H9 (cell line): Measurements from ENCODE around the gene NAA15. TPM values are rescaled to one million over a fixed set of nuclear protein-coding genes. Genes with fewer than 3 reads are reported as not detected.

ENCODE experiments used
- DNase-seq: peaks from one replicate; pipeline ENCODE4 v3.0.0-alpha.2; 2017
- H2AFZ ChIP-seq: one replicate; pipeline ENCODE4 v1.6.1; 2013; ENCODE audit warnings: mild to moderate bottlenecking, low read length, control low read depth, moderate library complexity
- H2AK5ac ChIP-seq: 2 replicates; pipeline ENCODE4 v1.6.1; 2013; ENCODE audit warnings: low read length, control low read depth, mixed read lengths; ENCODE audit not compliant: insufficient read length
- H2BK120ac ChIP-seq: one replicate; pipeline ENCODE4 v1.6.1; 2013; ENCODE audit warnings: low read depth, mild to moderate bottlenecking, low read length, control low read depth, inconsistent platforms; ENCODE audit not compliant: poor library complexity, severe bottlenecking
- H2BK12ac ChIP-seq: 2 replicates; pipeline ENCODE4 v1.6.1; 2013; ENCODE audit warnings: low read length, control low read depth, mixed read lengths, low read depth; ENCODE audit not compliant: insufficient read length
- H2BK15ac ChIP-seq: 2 replicates; pipeline ENCODE4 v1.6.1; 2013; ENCODE audit warnings: low read depth, low read length, control low read depth
- H2BK20ac ChIP-seq: one replicate; pipeline ENCODE4 v1.6.1; 2013; ENCODE audit warnings: low read depth, mild to moderate bottlenecking, low read length, control low read depth, inconsistent platforms; ENCODE audit not compliant: poor library complexity, severe bottlenecking
- H2BK5ac ChIP-seq: 2 replicates; pipeline ENCODE4 v1.6.1; 2013; ENCODE audit warnings: low read length, control low read depth, mixed read lengths; ENCODE audit not compliant: insufficient read length
- H3K14ac ChIP-seq: 2 replicates; pipeline ENCODE4 v1.6.1; 2013; ENCODE audit warnings: low read length, control low read depth; ENCODE audit not compliant: insufficient read depth
- H3K18ac ChIP-seq: 2 replicates; pipeline ENCODE4 v1.6.1; 2013; ENCODE audit warnings: low read depth, mild to moderate bottlenecking, mixed read lengths, low read length, control low read depth; ENCODE audit not compliant: insufficient read length
- H3K23ac ChIP-seq: 2 replicates; pipeline ENCODE4 v1.6.1; 2013; ENCODE audit warnings: low read length, control low read depth, mixed read lengths, low read depth; ENCODE audit not compliant: insufficient read length
- H3K23me2 ChIP-seq: 2 replicates; pipeline ENCODE4 v1.6.1; 2013; ENCODE audit warnings: low read depth, mild to moderate bottlenecking, mixed read lengths, low read length, control low read depth; ENCODE audit not compliant: insufficient read length, poor library complexity, severe bottlenecking
- H3K27ac ChIP-seq: 2 replicates; pipeline ENCODE4 v1.5.1; 2013; ENCODE audit warnings: low read length, control low read depth, mixed read lengths, low read depth; ENCODE audit not compliant: insufficient read length
- H3K27me3 ChIP-seq: 2 replicates; pipeline ENCODE4 v1.6.1; 2013; ENCODE audit warnings: low read length, control low read depth, inconsistent platforms; ENCODE audit not compliant: insufficient read depth
- H3K4ac ChIP-seq: 2 replicates; pipeline ENCODE4 v1.6.1; 2013; ENCODE audit warnings: low read depth, mild to moderate bottlenecking, control low read depth, inconsistent platforms, low read length, moderate library complexity
- H3K4me1 ChIP-seq: 2 replicates; pipeline ENCODE4 v1.6.1; 2013; ENCODE audit warnings: low read length, control low read depth, inconsistent platforms; ENCODE audit not compliant: insufficient read depth
- H3K4me2 ChIP-seq: 2 replicates; pipeline ENCODE4 v1.6.1; 2013; ENCODE audit warnings: low read length, control low read depth, mixed read lengths; ENCODE audit not compliant: insufficient read length, insufficient read depth
- H3K56ac ChIP-seq: 2 replicates; pipeline ENCODE4 v1.6.1; 2013; ENCODE audit warnings: low read depth, mild to moderate bottlenecking, mixed read lengths, low read length, control low read depth; ENCODE audit not compliant: insufficient read length
- H3K79me1 ChIP-seq: 2 replicates; pipeline ENCODE4 v1.6.1; 2013; ENCODE audit warnings: low read depth, mild to moderate bottlenecking, moderate library complexity, low read length, control low read depth, inconsistent platforms; ENCODE audit not compliant: insufficient read depth, poor library complexity, severe bottlenecking
- H3K79me2 ChIP-seq: 2 replicates; pipeline ENCODE4 v1.6.1; 2013; ENCODE audit warnings: low read length, control low read depth, inconsistent platforms; ENCODE audit not compliant: insufficient read depth
- H3K9ac ChIP-seq: 2 replicates; pipeline ENCODE4 v1.6.1; 2013; ENCODE audit warnings: low read length, control low read depth, mixed read lengths; ENCODE audit not compliant: insufficient read length; ENCODE audit errors: extremely low read depth
- H3K9me3 ChIP-seq: one replicate; pipeline ENCODE4 v1.6.1; 2013; ENCODE audit warnings: low read depth, low read length, inconsistent platforms; ENCODE audit not compliant: control insufficient read depth
- H3T11ph ChIP-seq: one replicate; pipeline ENCODE4 v1.6.1; 2013; ENCODE audit warnings: mild to moderate bottlenecking, low read length, control low read depth, inconsistent platforms
- H4K20me1 ChIP-seq: one replicate; pipeline ENCODE4 v1.6.1; 2013; ENCODE audit not compliant: control insufficient read depth, insufficient read length, insufficient read depth
- H4K5ac ChIP-seq: 2 replicates; pipeline ENCODE4 v1.6.1; 2013; ENCODE audit warnings: low read depth, mild to moderate bottlenecking, mixed read lengths, low read length, control low read depth; ENCODE audit not compliant: insufficient read length
- H4K8ac ChIP-seq: replicated peaks from 2 replicates; pipeline ENCODE4 v1.6.1; 2013; ENCODE audit warnings: low read length, control low read depth, mixed read lengths, low read depth; ENCODE audit not compliant: insufficient read length
- H4K91ac ChIP-seq: 2 replicates; pipeline ENCODE4 v1.6.1; 2013; ENCODE audit warnings: low read depth, mild to moderate bottlenecking, moderate library complexity, mixed read lengths, low read length, control low read depth; ENCODE audit not compliant: insufficient read length
- H3K27ac Mint-ChIP-seq, 3 experiments: 2 replicates in 2 of 3; 3 replicates in 1 of 3; pipeline ENCODE4 v1.8.0; 2020 to 2021; ENCODE audit warnings: mixed read lengths in 3 of 3, mild to moderate bottlenecking in 1 of 3, moderate library complexity in 1 of 3
- H3K27me3 Mint-ChIP-seq: 2 replicates; pipeline ENCODE4 v1.8.0; 2021; ENCODE audit warnings: low read depth, mild to moderate bottlenecking, moderate library complexity, mixed read lengths
- H3K36me3 Mint-ChIP-seq, 3 experiments: 2 replicates in 2 of 3; 3 replicates in 1 of 3; pipeline ENCODE4 v1.8.0; 2020 to 2021; ENCODE audit warnings: low read depth in 3 of 3, mixed read lengths in 3 of 3; ENCODE audit not compliant: insufficient read depth in 1 of 3
- H3K4me1 Mint-ChIP-seq, 2 experiments: 2 replicates each; pipeline ENCODE4 v1.8.0; 2020; ENCODE audit warnings: mixed read lengths in 2 of 2
- H3K4me3 Mint-ChIP-seq, 2 experiments: 2 replicates in 1 of 2; 3 replicates in 1 of 2; pipeline ENCODE4 v1.8.0; 2020 to 2021; ENCODE audit warnings: mild to moderate bottlenecking in 2 of 2, mixed read lengths in 2 of 2, moderate library complexity in 1 of 2
- H3K9me3 Mint-ChIP-seq, 2 experiments: 2 replicates in 1 of 2; 3 replicates in 1 of 2; pipeline ENCODE4 v1.8.0; 2020; ENCODE audit warnings: mild to moderate bottlenecking in 2 of 2, mixed read lengths in 2 of 2, moderate library complexity in 1 of 2
- WGBS: extraction: QIAGEN DNeasy Blood & Tissue Kit; methylation state at CpG from one replicate; pipeline ENCODE4 v1.1.7; 2013; ENCODE audit warnings: missing lambda C conversion rate, low lambda C conversion rate, mixed read lengths; ENCODE audit not compliant: insufficient read length; ENCODE audit errors: extremely low coverage; 5-methylcytosine and 5-hydroxymethylcytosine counted together
- total RNA-seq: library from RNA; stranded (reverse); gene quantifications from 2 replicates; pipeline ENCODE4 v1.2.1, GENCODE V29; 2021
- TF ChIP-seq, protein P1 (sequence below): fragments of 200-600 bp; sonication (generic); conservative IDR thresholded peaks from 3 replicates; pipeline ENCODE4 v1.8.0; 2021; ENCODE audit warnings: antibody characterized with exemption, mild to moderate bottlenecking

The NAA15 gene
- total RNA-seq, 1 experiment from 2014 or later: 115 TPM

DNA sequence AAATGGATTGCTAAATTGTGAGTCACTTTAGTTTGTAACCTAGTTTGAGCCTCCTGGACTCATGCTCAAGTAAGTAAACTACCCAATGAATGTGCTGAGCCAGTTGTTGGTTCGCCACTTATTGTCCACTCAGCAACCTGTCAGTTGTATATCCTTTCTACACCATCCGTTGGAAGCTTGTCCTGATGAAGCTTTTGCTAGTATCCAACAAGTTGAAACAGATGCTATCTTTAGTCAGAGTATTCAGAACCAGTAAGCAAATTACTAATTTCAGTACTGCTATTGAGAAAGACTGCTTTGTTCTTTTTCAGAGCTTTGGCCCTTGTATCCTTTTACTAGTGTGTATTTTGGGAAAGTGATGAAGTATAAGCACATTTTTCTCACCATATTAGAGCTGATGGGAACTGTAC, 4.3 kb upstream of the NAA15 start:
- Histone ChIP-seq H2BK15ac (no peak overlapping the region), H3K18ac (no peak overlapping the region), H3K4me2 (no peak overlapping the region), H3K27ac (no peak overlapping the region), H3K79me2 (peaks cover 3% of the 10 kb centered on the region; the same call in 1 of the 2 replicates), H2BK12ac (no peak overlapping the region), H3K4me1 (peaks cover 4% of the 10 kb centered on the region; the same call in 1 of the 2 replicates), H3K56ac (no peak overlapping the region), H4K91ac (no peak overlapping the region), H2BK120ac (no peak overlapping the region), H3K23ac (no peak overlapping the region), H3T11ph (no peak overlapping the region), H3K27me3 (no peaks in the 10 kb centered on the region), H2BK20ac (no peak overlapping the region), H4K5ac (no peak overlapping the region), H3K23me2 (peaks cover 9% of the 10 kb centered on the region), H3K4ac (no peak overlapping the region), H2BK5ac (no peak overlapping the region), H2AK5ac (no peak overlapping the region), H2AFZ (no peak overlapping the region), H3K9ac (no peak overlapping the region), H4K8ac (no peak overlapping the region), H3K79me1 (no peaks in the 10 kb centered on the region), H4K20me1 (no peaks in the 10 kb centered on the region), H3K9me3 (no peaks in the 10 kb centered on the region), H3K14ac (no peak overlapping the region)
- WGBS: no CpG with 5 or more reads among the region's 2 CpGs
- Mint-ChIP-seq H3K9me3 (no peaks in the 10 kb centered on the region), H3K36me3 (peaks cover 2 to 18% (median 17%) of the 10 kb centered on the region in 3 experiments; a peak in 5 of 7 replicates), H3K27ac (no peak overlapping the region), H3K4me3 (no peak overlapping the region), H3K27me3 (no peaks in the 10 kb centered on the region), H3K4me1 (peaks cover 21 to 28% of the 10 kb centered on the region in 2 experiments)
- no peak for DNase-seq
- TF ChIP-seq, protein P1, sequence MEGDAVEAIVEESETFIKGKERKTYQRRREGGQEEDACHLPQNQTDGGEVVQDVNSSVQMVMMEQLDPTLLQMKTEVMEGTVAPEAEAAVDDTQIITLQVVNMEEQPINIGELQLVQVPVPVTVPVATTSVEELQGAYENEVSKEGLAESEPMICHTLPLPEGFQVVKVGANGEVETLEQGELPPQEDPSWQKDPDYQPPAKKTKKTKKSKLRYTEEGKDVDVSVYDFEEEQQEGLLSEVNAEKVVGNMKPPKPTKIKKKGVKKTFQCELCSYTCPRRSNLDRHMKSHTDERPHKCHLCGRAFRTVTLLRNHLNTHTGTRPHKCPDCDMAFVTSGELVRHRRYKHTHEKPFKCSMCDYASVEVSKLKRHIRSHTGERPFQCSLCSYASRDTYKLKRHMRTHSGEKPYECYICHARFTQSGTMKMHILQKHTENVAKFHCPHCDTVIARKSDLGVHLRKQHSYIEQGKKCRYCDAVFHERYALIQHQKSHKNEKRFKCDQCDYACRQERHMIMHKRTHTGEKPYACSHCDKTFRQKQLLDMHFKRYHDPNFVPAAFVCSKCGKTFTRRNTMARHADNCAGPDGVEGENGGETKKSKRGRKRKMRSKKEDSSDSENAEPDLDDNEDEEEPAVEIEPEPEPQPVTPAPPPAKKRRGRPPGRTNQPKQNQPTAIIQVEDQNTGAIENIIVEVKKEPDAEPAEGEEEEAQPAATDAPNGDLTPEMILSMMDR: no peak
